ENCODE results near the gene FEZF1. TPM values are rescaled to one million over a fixed set of nuclear protein-coding genes. Genes with fewer than 3 reads are reported as not detected.

The FEZF1 gene
- total RNA-seq (2022; extraction: Qiagen RNA extraction): not detected in 5 replicates

GRCh38 chr7:122304319-122304975, at the start of gene FEZF1:
Gene FEZF1 (minus strand): TSS chr7:122304750. CDS start chr7:122304437, 313 bp downstream.

Other genes starting within 250 kb of the FEZF1 start
- gene AASS, start 160.5 kb downstream of the FEZF1 start, total RNA-seq (2022; extraction: Qiagen RNA extraction): 0.04 to 0.09 TPM (median 0.07 TPM) in 4 of 5 replicates, not detected in the other